K562 (cell line): ENCODE data around the gene ISG20L2. TPM values are rescaled to one million over a fixed set of nuclear protein-coding genes. Genes with fewer than 3 reads are reported as not detected.

ENCODE experiments used
- ATF1 ChIP-seq, 2 experiments: fragments of 450-650 bp in 1 of 2; IDR thresholded peaks; 2 replicates each; pipeline ENCODE4 v1.6.1; 2016; ENCODE audit warnings: missing compliant biosample characterization in 1 of 2, missing genetic modification characterization in 1 of 2
- CC2D1A ChIP-seq: fragments of 450-650 bp; IDR thresholded peaks from 2 replicates; pipeline ENCODE4 v1.6.1; 2017; ENCODE audit warnings: mild to moderate bottlenecking
- ELF1 ChIP-seq: fragments of 200-800 bp; sonication (Bioruptor generic); IDR thresholded peaks from 2 replicates; pipeline ENCODE4 v1.6.1; 2016; ENCODE audit warnings: missing genetic modification characterization, missing compliant biosample characterization
- FOXK1 ChIP-seq: sonication (generic); formaldehyde crosslinking; IDR thresholded peaks from 2 replicates; pipeline ENCODE4 v1.8.0; 2022; ENCODE audit warnings: missing genetic modification reagents, mild to moderate bottlenecking, borderline replicate concordance
- KDM4B ChIP-seq, 2 experiments: fragments of 450-650 bp in 1 of 2; sonication (generic) in 1 of 2; IDR thresholded peaks; 2 replicates each; pipeline ENCODE4 v1.6.1; 2016 to 2017; ENCODE audit warnings: borderline replicate concordance in 2 of 2, antibody characterized with exemption in 1 of 2, low read depth in 1 of 2, mild to moderate bottlenecking in 1 of 2
- MITF ChIP-seq: IDR thresholded peaks from 2 replicates; pipeline ENCODE4 v1.6.1; 2014; ENCODE audit warnings: antibody characterized with exemption
- POU5F1 ChIP-seq: fragments of 150-350 bp; IDR thresholded peaks from 2 replicates; pipeline ENCODE4 v1.6.1; 2014; ENCODE audit warnings: borderline replicate concordance, low read length, low read depth, mild to moderate bottlenecking; ENCODE audit not compliant: partially characterized antibody
- RAD21 ChIP-seq, 2 experiments: fragments of 250-450 bp in 1 of 2; fragments of 450-650 bp in 1 of 2; sonication (Bioruptor Pico) in 1 of 2; formaldehyde crosslinking in 1 of 2; IDR thresholded peaks in 1 of 2; conservative IDR thresholded peaks in 1 of 2; 2 replicates each; pipeline versions ENCODE4 v1.4.0 to v1.8.0; 2020 to 2022; ENCODE audit warnings: mild to moderate bottlenecking in 2 of 2, moderate library complexity in 1 of 2
- TBP ChIP-seq: optimal IDR thresholded peaks from 2 replicates; pipeline ENCODE3; 2011; ENCODE audit warnings: low read depth, low read length, improper control_type of control experiment
- ZBTB40 ChIP-seq, 2 experiments: fragments of 450-650 bp in 1 of 2; sonication (generic) in 1 of 2; formaldehyde crosslinking in 1 of 2; IDR thresholded peaks; 2 replicates each; pipeline versions ENCODE4 v1.7.1 to v1.9.0; 2016 to 2022; ENCODE audit warnings: inconsistent platforms in 1 of 2, mild to moderate bottlenecking in 1 of 2, missing genetic modification reagents in 1 of 2
- ZHX1 ChIP-seq: fragments of 150-350 bp; conservative IDR thresholded peaks from 2 replicates; pipeline ENCODE4 v1.6.1; 2014; ENCODE audit warnings: low read length
- ZNF77 ChIP-seq: fragments of 250-450 bp; sonication (Bioruptor Pico); IDR thresholded peaks from 2 replicates; pipeline ENCODE4 v1.5.0; 2020
- polyA plus RNA-seq, 8 experiments: library from polyadenylated mRNA; depleted of rRNA in 4 of 8; stranded (reverse) in 5 of 8; unstranded in 3 of 8; fragments of >200 nt; fragmentation: Nextera tagmentation in 2 of 8; fragmentation: Illumina TruSeq in 1 of 8; extraction: Ambion mirVana in 2 of 8; extraction: Trizol in 1 of 8; gene quantifications; 2 replicates each; pipeline versions ENCODE4 v1.2.1 to v1.2.3, GENCODE V29; 2011 to 2014; ENCODE audit warnings: inconsistent platforms in 1 of 8, missing spikeins in 1 of 8
- total RNA-seq, 7 experiments: library from RNA; depleted of rRNA in 6 of 7; stranded (reverse); fragments of >200 nt in 6 of 7; fragmentation: Illumina TruSeq in 2 of 7; extraction: Trizol in 2 of 7; gene quantifications; 2 replicates each; pipeline versions ENCODE4 v1.2.1 to v1.2.3, GENCODE V29; 2011 to 2021; ENCODE audit warnings: low replicate concordance in 1 of 7

ISG20L2 gene
- total and polyA plus RNA-seq, 9 of the 15 experiments (the other 6 are each of a cell fraction or from before 2014, with no cell fraction given), result 21.3 to 130 (median 50.3) TPM

- peak; percentile 44; the same call in 1 of the 2 replicates for TF ChIP-seq FOXK1
- TF ChIP-seq POU5F1, result no peak
- peak; percentile 34 for TF ChIP-seq TBP
- 0 out of 2 replicates have a peak, but pooled peaks have one; percentile 35 for TF ChIP-seq ZHX1
- TF ChIP-seq RAD21 (CRISPR knock-in tag; conservative IDR thresholded peaks at IDR 0.05 in 1 of 2, IDR thresholded peaks at IDR 0.05 in 1 of 2), result peak; percentile 94 to 96
- TF ChIP-seq KDM4B (IDR thresholded peaks at IDR 0.05; ENCODE audit: borderline replicate concordance in 2 of 2, low read depth in 1 of 2), result peak in 1 of 2 experiments; percentile 42; a peak in 1 of 4 replicates
- TF ChIP-seq MITF, result 0 out of 2 replicates have a peak, but pooled peaks have one; percentile 15
- TF ChIP-seq ZBTB40 (IDR thresholded peaks at IDR 0.05), result 0 out of 2 replicates have a peak, but pooled peaks have one; percentile 41
- no peak for TF ChIP-seq ZBTB40 (CRISPR knock-in tag; IDR thresholded peaks at IDR 0.05)
- peak; percentile 46; the same call in 1 of the 2 replicates for TF ChIP-seq ELF1 (tag)
- TF ChIP-seq CC2D1A, result peak; percentile 97
- no peak for TF ChIP-seq ATF1 (CRISPR knock-in tag; IDR thresholded peaks at IDR 0.05)
- TF ChIP-seq ATF1 (tag; IDR thresholded peaks at IDR 0.05), result peak; percentile 62
- TF ChIP-seq ZNF77 (CRISPR knock-in tag), result no peak
Measured at GRCh38 chr1:156705918-156706656, 22.5 kb downstream of the ISG20L2 start (continued).
